Suppressor macrophage (primary cell): Measurements from ENCODE around the gene TAF9.
"Not testable (repeated sequence)": the region's sequence is repeated elsewhere in the genome, so short reads cannot be mapped to it uniquely, and the experiment has no call there.

ENCODE experiments used
- DNase-seq, 4 experiments: peaks; one replicate each; pipeline ENCODE4 v3.0.0-alpha.2; 2020 to 2022

Gene TAF9

GRCh38 chr5:69335341-69335935 lies 33.9 kb downstream of the TAF9 start:
- peak in 3 of 4 experiments; percentile 43 to 71 (median 51) for DNase-seq

GRCh38 chr5:69334793-69335268 lies 34.5 kb downstream of the TAF9 start:
- peak; percentile 85 to 92 (median 90) for DNase-seq

GRCh38 chr5:69333668-69334315 lies 35.5 kb downstream of the TAF9 start:
- not testable (repeated sequence) for DNase-seq

- DNase-seq: peak; percentile 29 to 58 (median 44)
Measured at GRCh38 chr5:69331528-69332445, 37.5 kb downstream of the TAF9 start.

GRCh38 chr5:69329905-69330489 lies 39.3 kb downstream of the TAF9 start:
- DNase-seq: no peak

GRCh38 chr5:69326365-69326764 lies 43.0 kb downstream of the TAF9 start:
- DNase-seq: no peak

- peak in 3 of 4 experiments; percentile 10 to 58 (median 49) for DNase-seq
Measured at GRCh38 chr5:69317391-69317790, 51.9 kb downstream of the TAF9 start.

- DNase-seq: no peak
Measured at GRCh38 chr5:69315972-69316371, 53.3 kb downstream of the TAF9 start.
